Measurements from ENCODE around the gene HIPK2.

Gene HIPK2

DNA sequence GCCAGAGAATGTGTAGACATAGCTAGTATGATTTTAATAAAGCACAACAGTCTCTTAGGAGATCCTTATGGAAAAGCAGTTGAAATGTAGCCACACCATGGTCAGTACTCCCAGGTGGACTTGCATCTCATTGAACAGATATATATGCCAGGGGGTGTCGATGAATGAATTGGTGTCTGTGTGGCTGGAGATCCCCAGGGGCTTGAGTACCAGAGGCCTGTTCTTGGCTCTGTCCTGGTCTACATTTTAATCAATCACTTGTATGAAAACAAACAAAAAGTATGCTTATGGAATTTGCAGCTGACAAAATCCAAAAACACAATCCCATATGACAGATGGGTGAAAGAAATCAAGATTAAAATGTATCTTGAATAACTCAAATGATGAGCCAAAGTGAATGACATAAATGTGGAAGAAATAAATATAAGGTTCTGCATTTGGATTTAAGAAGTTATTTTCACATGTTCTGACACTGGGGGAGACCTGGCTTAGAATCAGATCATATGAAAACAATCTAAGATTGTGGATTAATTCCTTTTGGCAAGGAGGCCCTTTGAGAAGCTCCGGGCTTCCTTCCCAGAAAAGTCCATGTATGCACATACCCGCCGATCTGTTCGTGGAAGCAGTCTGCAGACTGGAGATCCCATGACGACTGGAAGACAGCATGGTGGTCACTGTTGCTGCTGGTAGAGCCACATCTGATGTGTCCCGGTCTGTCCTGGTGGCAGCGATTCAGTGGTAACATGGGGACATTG, 238.7 kb downstream of the HIPK2 start:
- no peak overlapping the region for H3K27ac ChIP-seq

GRCh38 chr7:139536152-139536551, 241.6 kb downstream of the HIPK2 start:
- no peak overlapping the region for H3K27ac ChIP-seq
- no peak overlapping the region for H3K4me3 ChIP-seq

More for the DNA sequence above, 238.7 kb downstream of the HIPK2 start:
- H3K4me3 ChIP-seq, result no peak overlapping the region

DNA sequence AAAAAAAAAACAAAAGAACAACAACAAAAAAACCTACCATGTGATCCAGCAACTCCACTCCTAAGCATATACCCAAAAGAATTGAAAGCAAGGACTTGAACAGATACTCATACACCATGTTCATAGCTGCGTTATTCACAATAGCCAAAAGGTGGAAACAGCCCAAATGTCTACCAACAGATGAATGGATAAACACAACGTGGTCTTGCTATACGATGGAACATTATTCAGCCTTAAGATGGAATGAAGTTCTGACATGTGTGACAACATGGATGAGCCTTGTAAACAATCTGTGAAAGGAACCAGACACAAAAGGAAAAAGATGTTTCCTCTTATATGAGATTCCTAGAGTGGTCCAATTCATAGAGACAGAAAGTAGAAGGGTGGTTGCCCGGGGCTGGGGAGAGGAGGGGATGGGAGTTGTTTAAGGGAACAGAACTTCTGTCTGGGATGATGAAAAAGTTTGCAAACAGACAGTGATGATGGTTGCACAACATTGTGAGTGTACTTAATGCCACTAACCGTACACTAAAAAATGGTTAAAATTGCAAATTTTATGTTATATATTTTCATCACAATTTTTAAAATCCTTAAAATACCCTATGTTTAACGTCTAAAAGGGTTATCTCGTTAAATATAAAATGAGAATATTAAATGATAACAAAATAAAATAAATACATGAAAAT, 242.7 kb downstream of the HIPK2 start:
- no peak overlapping the region for H3K27ac ChIP-seq
- H3K4me3 ChIP-seq, result no peak overlapping the region

DNA sequence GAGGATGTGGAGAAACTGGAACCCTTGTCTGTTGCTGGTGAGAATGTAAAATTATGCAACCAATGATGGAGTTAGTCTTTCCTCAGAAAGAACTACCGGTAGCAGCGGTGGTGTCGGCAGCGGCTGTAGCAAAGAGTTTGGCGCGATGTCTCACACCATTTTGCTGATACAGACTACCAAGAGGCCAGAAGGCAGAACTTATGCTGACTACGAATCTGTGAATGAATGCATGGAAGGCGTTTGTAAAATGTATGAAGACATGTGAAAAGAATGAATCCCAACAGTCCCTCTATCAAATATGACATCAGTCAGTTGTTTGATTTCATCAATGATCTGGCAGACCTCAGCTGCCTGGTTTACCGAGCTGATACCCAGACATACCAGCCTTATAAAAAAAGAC, 243.7 kb downstream of the HIPK2 start:
- H3K27ac ChIP-seq, result no peak overlapping the region

GRCh38 chr7:139532636-139533155, 245.1 kb downstream of the HIPK2 start:
- Histone ChIP-seq H3K4me3 (no peak overlapping the region), H3K27ac (no peak overlapping the region)

More for the DNA sequence above, 243.7 kb downstream of the HIPK2 start:
- H3K4me3 ChIP-seq, result no peak overlapping the region

- Histone ChIP-seq H3K27ac (no peak overlapping the region), H3K4me3 (no peak overlapping the region)
These were observed 246.7 kb downstream of the HIPK2 start for GRCh38 chr7:139531094-139531493.

DNA sequence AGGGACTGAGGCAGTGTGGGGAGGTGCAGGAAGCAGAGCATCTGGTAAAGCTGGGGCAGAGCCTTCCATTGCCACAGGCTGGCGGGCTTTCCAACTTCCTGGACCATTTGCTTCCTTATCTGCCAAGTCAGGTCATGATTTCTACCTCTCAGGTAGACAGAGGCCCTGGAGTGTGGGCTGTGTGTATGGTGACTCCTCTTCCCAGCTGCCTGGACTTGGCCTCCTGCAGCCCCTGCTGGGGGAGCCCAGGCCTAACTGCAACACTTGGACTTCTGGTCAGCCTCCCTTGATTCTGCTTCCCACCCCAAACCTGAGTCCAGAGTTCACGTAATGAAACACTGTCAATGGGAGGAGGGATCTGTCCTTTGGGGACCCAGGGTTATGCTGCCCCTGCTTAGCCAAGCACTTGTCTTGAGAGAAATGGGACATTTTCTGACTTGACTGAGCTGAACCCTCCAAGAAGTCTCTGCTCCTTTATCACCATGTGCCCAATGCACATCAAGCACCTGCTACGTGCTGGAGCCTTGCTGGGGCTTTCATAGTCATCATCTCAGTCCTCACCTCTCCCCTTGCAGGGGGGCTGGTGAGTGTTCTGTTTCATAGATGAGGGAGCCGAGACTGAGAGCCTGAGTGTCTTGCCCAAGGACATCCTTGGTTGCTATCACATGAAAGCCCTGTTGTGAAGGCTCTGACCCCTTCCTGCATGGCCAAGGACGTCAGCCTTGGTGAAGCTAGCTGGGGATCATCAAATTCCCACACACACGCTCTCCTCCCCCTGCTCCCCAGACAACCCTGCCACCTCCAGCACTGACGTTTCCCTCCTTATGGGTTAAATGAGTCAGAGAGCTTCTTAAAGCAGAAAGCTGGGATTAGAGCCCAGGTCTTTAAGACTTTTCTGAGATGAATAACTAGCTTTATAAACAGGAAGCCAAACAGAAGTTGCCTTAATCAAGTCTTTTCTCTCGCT, 250.9 kb downstream of the HIPK2 start:
- Histone ChIP-seq H3K4me3 (no peak overlapping the region), H3K27ac (no peak overlapping the region)

DNA sequence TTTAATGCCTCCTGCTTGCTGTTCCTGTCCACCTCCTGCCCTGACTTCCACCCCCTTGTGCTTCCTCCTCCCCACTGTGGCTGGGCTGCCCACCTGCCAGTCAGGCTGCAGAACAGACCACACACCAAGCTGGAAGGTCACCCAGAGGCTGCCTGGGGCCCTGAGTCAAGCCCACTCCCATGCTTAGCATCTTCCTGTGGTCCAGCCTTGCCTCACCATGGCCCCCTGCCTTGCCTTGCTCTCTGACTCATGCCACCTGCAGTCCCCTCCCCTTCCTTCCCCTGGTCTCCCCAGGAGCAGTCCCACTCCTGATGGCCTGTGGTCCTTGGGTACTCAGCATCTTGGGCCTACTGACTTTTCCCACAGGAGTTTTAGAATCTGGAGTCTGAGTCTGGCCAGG, 252.0 kb downstream of the HIPK2 start:
- Histone ChIP-seq H3K4me3 (no peak overlapping the region), H3K27ac (no peak overlapping the region)

DNA sequence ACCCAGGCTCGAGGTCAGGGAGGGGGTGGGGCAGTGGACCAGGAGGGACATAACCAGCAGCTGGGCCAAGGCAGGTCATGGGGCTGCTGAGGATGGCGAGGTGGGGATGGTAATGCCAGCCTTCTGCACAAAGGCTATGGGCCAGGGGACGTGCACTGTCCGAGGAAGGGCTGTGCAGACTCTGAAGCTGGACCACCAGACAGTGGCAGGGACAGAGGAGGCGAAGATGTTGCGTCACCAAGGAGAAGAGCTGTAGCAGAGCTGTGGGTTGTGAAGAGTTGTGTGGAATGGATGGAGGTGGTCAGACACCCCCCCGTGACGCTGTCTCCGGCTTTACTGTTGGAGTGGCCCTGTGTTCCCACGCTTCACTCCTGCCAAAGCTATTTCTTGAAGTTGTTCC, 252.6 kb downstream of the HIPK2 start:
- H3K4me3 ChIP-seq, result no peak overlapping the region
- H3K27ac ChIP-seq, result no peak overlapping the region

- peak overlapping the region in 1 of 7 experiments; percentile 22 for H3K4me3 ChIP-seq
- no peak overlapping the region for H3K27ac ChIP-seq
These were observed 253.6 kb downstream of the HIPK2 start for GRCh38 chr7:139523968-139524815.

DNA sequence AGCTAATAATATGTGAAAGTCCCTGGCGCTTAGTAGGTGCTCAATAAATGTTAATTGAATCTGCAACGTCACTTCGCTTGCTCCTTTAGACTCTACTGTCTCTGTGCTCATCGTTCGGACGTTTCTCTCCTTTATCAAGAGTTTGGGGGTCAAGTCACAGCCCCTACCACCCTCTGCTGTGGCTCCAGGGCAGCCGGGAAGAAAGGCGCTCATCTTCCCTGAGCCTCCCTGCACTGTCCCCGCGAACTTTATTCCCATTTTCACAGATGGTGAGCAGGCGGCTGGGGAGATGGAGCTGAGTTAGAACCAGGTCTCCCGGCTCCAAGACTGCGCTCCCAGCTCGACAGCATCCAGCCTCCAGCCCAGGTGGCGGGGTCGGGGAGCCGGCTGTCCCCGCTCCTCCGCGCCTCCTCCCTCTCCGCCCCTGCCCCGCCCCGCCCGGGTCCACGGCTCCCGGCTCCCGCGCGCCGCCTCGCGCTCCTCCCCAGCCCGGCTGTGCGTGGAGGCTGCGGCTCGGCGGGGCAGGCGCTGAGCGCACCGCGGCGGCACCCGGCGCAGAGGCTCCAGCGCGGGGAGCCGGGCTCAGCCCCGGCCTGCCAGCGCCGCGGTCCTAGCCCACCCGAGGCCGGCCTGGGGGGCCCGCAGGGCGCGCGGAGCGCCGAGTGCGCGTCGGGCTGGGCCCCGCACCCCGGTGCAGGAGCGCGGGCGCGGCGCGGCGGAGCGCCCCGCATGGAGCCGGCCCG, 254.4 kb downstream of the HIPK2 start, which contains the start of gene CLEC2L:
Gene CLEC2L, plus strand, starts transcription at position 487 of the 743 bp plus-strand sequence. Its CDS starts 243 bp downstream, at position 730.
- Histone ChIP-seq H3K4me3 (peak within 1 kb of the TSS in 1 of 7 experiments; percentile 30), H3K27ac (no peak within 1 kb of the TSS)

DNA sequence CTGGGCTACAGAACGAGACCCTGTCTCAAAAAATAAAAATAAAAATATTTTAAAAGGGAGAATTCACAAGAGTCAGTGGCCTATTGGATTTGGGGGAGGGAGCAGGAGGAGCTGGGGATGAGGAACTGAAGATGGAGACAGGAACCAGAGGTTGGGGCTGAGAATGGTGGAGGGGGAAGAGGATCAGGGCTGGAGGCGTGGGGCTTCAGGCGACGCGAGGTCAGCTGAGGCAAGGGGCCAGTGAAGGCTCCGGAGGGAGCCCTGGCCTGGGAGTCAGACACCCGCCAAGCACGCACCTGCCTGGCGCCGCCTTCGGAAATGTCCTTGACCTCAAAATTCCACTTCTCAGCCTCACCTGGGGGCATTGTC, 255.0 kb downstream of the HIPK2 start:
- H3K27ac ChIP-seq, result no peak overlapping the region
- no peak overlapping the region for H3K4me3 ChIP-seq

DNA sequence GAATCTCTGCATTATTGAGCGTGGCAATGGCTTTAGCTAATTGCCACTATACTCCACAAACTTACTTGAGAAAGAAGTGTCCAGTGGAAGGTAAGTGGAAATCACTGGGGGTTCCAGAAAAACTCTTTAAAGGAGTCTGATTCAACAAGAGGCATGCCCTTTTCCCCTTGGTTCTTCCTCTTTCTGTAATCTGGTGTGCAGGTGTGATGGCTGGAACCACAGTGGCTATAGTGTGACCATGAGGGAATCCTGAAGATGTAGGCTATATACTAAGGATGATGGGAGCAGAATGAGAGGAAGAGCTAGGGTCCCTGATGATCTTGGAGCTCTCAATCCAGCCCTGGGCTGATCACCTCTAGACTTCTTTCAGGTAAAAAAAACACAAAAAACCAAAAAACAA, 256.4 kb downstream of the HIPK2 start:
- Histone ChIP-seq H3K4me3 (no peak overlapping the region), H3K27ac (no peak overlapping the region)

DNA sequence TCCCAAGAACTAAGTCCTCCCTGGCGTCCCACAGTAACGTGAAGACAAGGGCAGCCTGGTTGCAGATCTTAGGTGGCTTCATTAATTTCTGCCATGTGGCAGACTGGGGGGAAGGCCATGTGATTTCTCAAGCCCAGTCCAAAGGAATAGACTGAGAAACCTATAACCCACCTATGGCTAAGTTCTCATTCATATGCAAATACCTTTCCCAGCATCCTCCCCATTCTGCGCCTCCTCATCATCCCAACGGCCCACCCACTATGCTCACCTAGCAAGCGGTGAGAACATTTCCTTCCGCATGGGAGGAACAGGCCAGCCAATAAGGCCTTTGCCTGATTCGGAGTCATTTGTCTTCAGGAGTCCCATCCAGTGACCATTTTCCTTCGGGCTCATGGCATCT, 262.5 kb downstream of the HIPK2 start:
- Histone ChIP-seq H3K4me3 (no peak overlapping the region), H3K27ac (no peak overlapping the region)
